Endothelial cell of umbilical vein (primary cell): ENCODE results near the gene RBM39. TPM values are rescaled to one million over a fixed set of nuclear protein-coding genes. Genes with fewer than 3 reads are reported as not detected.

ENCODE experiments used
- BruUV-seq: library from RNA; stranded (reverse); fragments of 400-500 nt; replicated peaks from 2 replicates; lab custom pipeline; 2021; lab: Mats Ljungman, UMichigan
- CTCF ChIA-PET: fragments of 300-600, 350-600 bp; sonication (Branson Sonifier 250); formaldehyde crosslinking; loops from one replicate; lab custom pipeline; 2021; ENCODE audit warnings: antibody characterized with exemption, inconsistent platforms; lab: Charles Lee
- POLR2A ChIA-PET: fragments of 300-600, 350-600 bp; sonication (Branson Sonifier 250); formaldehyde crosslinking; loops from one replicate; lab custom pipeline; 2021; ENCODE audit warnings: antibody characterized with exemption, inconsistent platforms; lab: Charles Lee
- DNase-seq: peaks from one replicate; pipeline ENCODE4 v3.0.0-alpha.2; 2011; ENCODE audit warnings: low read depth, low spot score
- FAIRE-seq: peaks from 2 replicates; lab custom pipeline; 2011; peaks lifted over from hg19 to GRCh38; lab: Jason Lieb, UNC
- H2AFZ ChIP-seq: 2 replicates; pipeline ENCODE4 v1.6.0; 2012; ENCODE audit warnings: low read depth, low read length, control low read depth, inconsistent platforms
- H3K27ac ChIP-seq: 2 replicates; pipeline ENCODE4 v1.5.1; 2011; ENCODE audit warnings: low read depth, mild to moderate bottlenecking, control low read depth, low read length, moderate library complexity; ENCODE audit not compliant: insufficient read depth
- H3K27me3 ChIP-seq, 2 experiments: 2 replicates each; pipeline versions ENCODE4 v1.6.0 to v1.6.1; 2011; ENCODE audit warnings: low read length in 2 of 2, mixed read lengths in 1 of 2; ENCODE audit not compliant: control insufficient read depth in 2 of 2, insufficient read depth in 2 of 2
- H3K36me3 ChIP-seq, 2 experiments: 2 replicates in 1 of 2; 3 replicates in 1 of 2; pipeline ENCODE4 v1.5.1; 2011; ENCODE audit warnings: low read length in 2 of 2, mild to moderate bottlenecking in 1 of 2, moderate library complexity in 1 of 2; ENCODE audit not compliant: control insufficient read depth in 2 of 2, insufficient read depth in 2 of 2; ENCODE audit errors: extremely low read depth in 1 of 2
- H3K4me1 ChIP-seq: 3 replicates; pipeline ENCODE4 v1.5.1; 2011; ENCODE audit warnings: mild to moderate bottlenecking, low read length; ENCODE audit not compliant: control insufficient read depth, insufficient read depth; ENCODE audit errors: extremely low read depth
- H3K4me2 ChIP-seq: 2 replicates; pipeline ENCODE4 v1.6.1; 2011; ENCODE audit warnings: low read length, control low read depth, mixed read lengths; ENCODE audit not compliant: insufficient read depth
- H3K4me3 ChIP-seq, 3 experiments: fragments of 200-600 bp in 1 of 3; sonication (generic), shearing (Covaris generic) in 1 of 3; replicated peaks in 1 of 3; 2 replicates each; pipeline ENCODE4 v1.5.1; 2011 to 2016; ENCODE audit warnings: control low read depth in 3 of 3, low read length in 3 of 3, mild to moderate bottlenecking in 2 of 3, inconsistent platforms in 1 of 3, low read depth in 1 of 3, moderate library complexity in 1 of 3; ENCODE audit not compliant: insufficient read depth in 1 of 3
- H3K79me2 ChIP-seq: 2 replicates; pipeline ENCODE4 v1.6.0; 2012; ENCODE audit warnings: low read length, inconsistent platforms; ENCODE audit not compliant: control insufficient read depth, insufficient read depth
- H3K9ac ChIP-seq: replicated peaks from 2 replicates; pipeline ENCODE3; 2011; ENCODE audit warnings: low read length, control low read depth; ENCODE audit not compliant: insufficient read depth; ENCODE audit errors: extremely low read depth
- H3K9me1 ChIP-seq: replicated peaks from 3 replicates; pipeline ENCODE4 v1.6.0; 2011; ENCODE audit warnings: mild to moderate bottlenecking, low read length; ENCODE audit not compliant: control insufficient read depth, insufficient read depth; ENCODE audit errors: extremely low read depth
- H3K9me3 ChIP-seq: replicated peaks from 2 replicates; pipeline ENCODE4 v1.5.1; 2012; ENCODE audit warnings: low read length, inconsistent platforms; ENCODE audit not compliant: control insufficient read depth, insufficient read depth
- H4K20me1 ChIP-seq: replicated peaks from 2 replicates; pipeline ENCODE3; 2011; ENCODE audit warnings: mild to moderate bottlenecking, low read length; ENCODE audit not compliant: control insufficient read depth, insufficient read depth; ENCODE audit errors: extremely low read depth
- CTCF ChIP-seq, 2 donors: IDR thresholded peaks; 1 replicate in 1 of 2; 2 replicates in 1 of 2; pipeline ENCODE4 v1.5.1; 2011; ENCODE audit warnings: low read length in 2 of 2, mild to moderate bottlenecking in 2 of 2, moderate library complexity in 2 of 2, control low read depth in 1 of 2, inconsistent platforms in 1 of 2, low read depth in 1 of 2; ENCODE audit not compliant: insufficient read depth in 1 of 2; ENCODE audit errors: extremely low read depth in 1 of 2
- EZH2 ChIP-seq: IDR thresholded peaks from 2 replicates; pipeline ENCODE4 v1.6.1; 2012; ENCODE audit warnings: borderline replicate concordance, low read depth, mild to moderate bottlenecking, moderate library complexity, low read length, inconsistent platforms; ENCODE audit not compliant: severe bottlenecking
- FOS ChIP-seq: IDR thresholded peaks from 2 replicates; pipeline ENCODE4 v1.6.1; 2011; ENCODE audit warnings: mild to moderate bottlenecking, low read length, moderate library complexity, borderline replicate concordance; ENCODE audit not compliant: insufficient read depth
- GATA2 ChIP-seq: IDR thresholded peaks from 2 replicates; pipeline ENCODE4 v1.7.0; 2011; ENCODE audit warnings: low read depth, mild to moderate bottlenecking, moderate library complexity, mixed read lengths, low read length; ENCODE audit not compliant: insufficient read length, insufficient read depth
- JUN ChIP-seq: IDR thresholded peaks from 2 replicates; pipeline ENCODE4 v1.6.1; 2011; ENCODE audit warnings: borderline replicate concordance, low read depth; ENCODE audit not compliant: insufficient read length, insufficient read depth
- MYC ChIP-seq: IDR thresholded peaks from one replicate; pipeline ENCODE4 v1.6.1; 2011; ENCODE audit warnings: mild to moderate bottlenecking, low read depth, low read length
- POLR2A ChIP-seq: IDR thresholded peaks from 2 replicates; pipeline ENCODE4 v1.6.1; 2012; ENCODE audit warnings: low read depth, mild to moderate bottlenecking, control low read depth, low read length
- POLR2AphosphoS5 ChIP-seq: IDR thresholded peaks from 2 replicates; pipeline ENCODE4 v1.6.1; 2012; ENCODE audit warnings: low read depth, mild to moderate bottlenecking, control low read depth, low read length, moderate library complexity; ENCODE audit not compliant: insufficient read depth
- dilution Hi-C: fragments of 300-500 bp; cut with MboI; formaldehyde crosslinking; loops from one replicate; pipeline ENCODE4 v1.15.0; 2019; ENCODE audit warnings: low sequenced_read_pairs; ENCODE audit not compliant: extremely low pct_ligation_motif_present
- intact Hi-C: fragments of 100-400 bp; cut with micrococcal nuclease; formaldehyde crosslinking; loops from one replicate; pipeline ENCODE4 v1.10.0; 2022
- polyA plus RNA-seq, 4 experiments: library from polyadenylated mRNA; depleted of rRNA in 3 of 4; stranded (reverse) in 3 of 4; unstranded in 1 of 4; fragments of >200 nt; gene quantifications; 2 replicates each; pipeline versions ENCODE4 v1.2.1 to v1.2.3, GENCODE V29; 2011 to 2012; ENCODE audit warnings: missing spikeins in 1 of 4
- total RNA-seq: library from RNA; stranded (reverse); gene quantifications from 2 replicates; pipeline ENCODE4 v1.2.3, GENCODE V29; 2021
- TF ChIP-seq, protein P1 (sequence below): IDR thresholded peaks from 2 replicates; pipeline ENCODE4 v1.6.1; 2011; ENCODE audit not compliant: insufficient read depth, insufficient read length

The RBM39 gene
- total and polyA plus RNA-seq, 2 donors (not counting 3 experiments of a cell fraction or from before 2014, with no cell fraction given), result 106 to 309 TPM

- intact Hi-C loops (loop anchor here (2.0 kb wide), 1 partner anchor 15 kb away; no protein-coding TSS in a partner anchor), dilution Hi-C loops (no loop called here)
- CTCF ChIA-PET, result interaction anchor here (0.8 to 2.2 kb wide), 3 partner anchors 16 to 148 kb away, joined by 3 to 7 read pairs (median 4); no protein-coding TSS in a partner anchor
- H3K9me3 ChIP-seq, result no peaks in the 10 kb centered on the region
- TF ChIP-seq CTCF (IDR thresholded peaks at IDR 0.05; ENCODE audit: extremely low read depth in 1 of 2, insufficient read depth in 1 of 2, low read depth in 1 of 2, low read length in 2 of 2) (no peak), MYC (no peak), JUN (no peak), POLR2AphosphoS5 (no peak), GATA2 (no peak), FOS (no peak), EZH2 (no peak), POLR2A (no peak)
- TF ChIP-seq, protein P1, sequence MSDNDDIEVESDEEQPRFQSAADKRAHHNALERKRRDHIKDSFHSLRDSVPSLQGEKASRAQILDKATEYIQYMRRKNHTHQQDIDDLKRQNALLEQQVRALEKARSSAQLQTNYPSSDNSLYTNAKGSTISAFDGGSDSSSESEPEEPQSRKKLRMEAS, result no peak
- no peak overlapping the region for H3K4me3 ChIP-seq
- DNase-seq (no peak), FAIRE-seq (no peak)
- no TSS peak for BruUV-seq
- H3K4me1 ChIP-seq, result peaks cover 32% of the 10 kb centered on the region
- no peak overlapping the region for H3K27ac ChIP-seq
- H3K79me2 ChIP-seq, result peaks cover 99% of the 10 kb centered on the region
- no peak overlapping the region for H2AFZ ChIP-seq
- peak overlapping the region; percentile 71 for H3K4me2 ChIP-seq
- H3K27me3 ChIP-seq, result no peaks in the 10 kb centered on the region
- POLR2A ChIA-PET, result interaction anchor here (1.0 to 1.5 kb wide), 3 partner anchors 10 to 148 kb away, joined by 5 to 9 read pairs (median 6); no protein-coding TSS in a partner anchor
- H3K9ac ChIP-seq, result peak overlapping the region; percentile 24
- H3K9me1 ChIP-seq, result no peaks in the 10 kb centered on the region
- peaks cover 52% of the 10 kb centered on the region for H4K20me1 ChIP-seq
- H3K36me3 ChIP-seq, result peaks cover 31 to 65% of the 10 kb centered on the region in 2 experiments
Observed at GRCh38 chr20:35735826-35736470, 6.1 kb downstream of the RBM39 start.
